OCI-LY7 (cell line): ENCODE measurements around the gene NAP1L4. TPM values are rescaled to one million over a fixed set of nuclear protein-coding genes. Genes with fewer than 3 reads are reported as not detected.

Experiments used
- BruUV-seq: library from RNA; stranded (reverse); fragments of 400-500 nt; replicated peaks from 2 replicates; lab custom pipeline; 2021; lab: Mats Ljungman, UMichigan
- CTCF ChIA-PET: fragments of 300-600 bp; sonication (Branson Sonifier 250); formaldehyde crosslinking; loops from one replicate; lab custom pipeline; 2022; ENCODE audit warnings: antibody characterized with exemption; ENCODE audit not compliant: unreplicated experiment; lab: Charles Lee
- POLR2A ChIA-PET: fragments of 300-600 bp; sonication (Branson Sonifier 250); formaldehyde crosslinking; loops from one replicate; lab custom pipeline; 2022; ENCODE audit warnings: antibody characterized with exemption; lab: Charles Lee
- DNase-seq: peaks from one replicate; pipeline ENCODE4 v3.0.0-alpha.2; 2015; ENCODE audit warnings: low spot score
- H2AFZ ChIP-seq: fragments of 200-600 bp; sonication (generic), shearing (Covaris generic); 2 replicates; pipeline ENCODE4 v1.6.1; 2014; ENCODE audit warnings: mild to moderate bottlenecking, antibody characterized with exemption, low read length, moderate library complexity
- H3K27ac ChIP-seq: fragments of 200-600 bp; sonication (generic); 2 replicates; pipeline ENCODE4 v1.5.1; 2014; ENCODE audit warnings: mixed run types, low read depth, mild to moderate bottlenecking, moderate library complexity, low read length, inconsistent platforms; ENCODE audit not compliant: poor library complexity, severe bottlenecking
- H3K36me3 ChIP-seq: fragments of 200-600 bp; sonication (generic); 2 replicates; pipeline ENCODE4 v1.6.1; 2014; ENCODE audit warnings: mild to moderate bottlenecking, antibody characterized with exemption, low read length, moderate library complexity, mixed read lengths; ENCODE audit not compliant: insufficient read depth
- H3K4me1 ChIP-seq: fragments of 200-600 bp; sonication (generic); 2 replicates; pipeline ENCODE4 v1.5.1; 2014; ENCODE audit warnings: mild to moderate bottlenecking, low read length; ENCODE audit not compliant: insufficient read depth, poor library complexity, severe bottlenecking
- H3K4me2 ChIP-seq: fragments of 200-600 bp; sonication (generic); 2 replicates; pipeline ENCODE4 v1.6.1; 2014; ENCODE audit warnings: mild to moderate bottlenecking, low read length
- H3K4me3 ChIP-seq: fragments of 200-600 bp; sonication (generic); 2 replicates; pipeline ENCODE4 v1.5.1; 2014; ENCODE audit warnings: mild to moderate bottlenecking, low read depth, low read length; ENCODE audit not compliant: poor library complexity, severe bottlenecking
- H3K79me2 ChIP-seq: fragments of 200-600 bp; sonication (generic); 2 replicates; pipeline ENCODE4 v1.6.1; 2016; ENCODE audit warnings: low read depth, mild to moderate bottlenecking, low read length, moderate library complexity, mixed read lengths; ENCODE audit not compliant: insufficient read depth
- H3K9me2 ChIP-seq: fragments of 200-600 bp; sonication (generic); 2 replicates; pipeline ENCODE4 v1.6.1; 2016; ENCODE audit warnings: mild to moderate bottlenecking, low read length, mixed read lengths; ENCODE audit not compliant: insufficient read depth
- H3K9me3 ChIP-seq: fragments of 200-600 bp; sonication (generic); 2 replicates; pipeline ENCODE4 v1.6.1; 2014; ENCODE audit warnings: mild to moderate bottlenecking, mixed run types, low read length, mixed read lengths
- H4K20me1 ChIP-seq: fragments of 200-600 bp; sonication (generic); 2 replicates; pipeline ENCODE4 v1.6.1; 2014; ENCODE audit warnings: mild to moderate bottlenecking, antibody characterized with exemption, low read length, moderate library complexity, mixed read lengths; ENCODE audit not compliant: insufficient read depth
- CTCF ChIP-seq: fragments of 200-600 bp; sonication (generic); conservative IDR thresholded peaks from 2 replicates; pipeline ENCODE4 v1.5.1; 2014; ENCODE audit warnings: mild to moderate bottlenecking, antibody characterized with exemption, low read length, moderate library complexity, mixed read lengths
- EZH2phosphoT487 ChIP-seq: fragments of 200-600 bp; sonication (generic); IDR thresholded peaks from 2 replicates; pipeline ENCODE4 v1.6.1; 2018; ENCODE audit warnings: low read depth, borderline replicate concordance, mild to moderate bottlenecking, mixed run types, antibody characterized with exemption, low read length, moderate library complexity, mixed read lengths
- intact Hi-C: fragments of 100-400 bp; cut with micrococcal nuclease; formaldehyde crosslinking; loops from one replicate; pipeline ENCODE4 v1.10.0; 2022; ENCODE audit not compliant: unreplicated experiment
- total RNA-seq, 2 experiments: library from RNA; depleted of rRNA in 1 of 2; stranded (reverse); fragments of >200 nt in 1 of 2; shearing (Covaris generic) in 1 of 2; gene quantifications; 2 replicates each; pipeline ENCODE4 v1.2.3, GENCODE V29; 2014 to 2022

NAP1L4 gene
- total RNA-seq, 2 experiments from 2014 or later: 152 to 183 TPM

DNA sequence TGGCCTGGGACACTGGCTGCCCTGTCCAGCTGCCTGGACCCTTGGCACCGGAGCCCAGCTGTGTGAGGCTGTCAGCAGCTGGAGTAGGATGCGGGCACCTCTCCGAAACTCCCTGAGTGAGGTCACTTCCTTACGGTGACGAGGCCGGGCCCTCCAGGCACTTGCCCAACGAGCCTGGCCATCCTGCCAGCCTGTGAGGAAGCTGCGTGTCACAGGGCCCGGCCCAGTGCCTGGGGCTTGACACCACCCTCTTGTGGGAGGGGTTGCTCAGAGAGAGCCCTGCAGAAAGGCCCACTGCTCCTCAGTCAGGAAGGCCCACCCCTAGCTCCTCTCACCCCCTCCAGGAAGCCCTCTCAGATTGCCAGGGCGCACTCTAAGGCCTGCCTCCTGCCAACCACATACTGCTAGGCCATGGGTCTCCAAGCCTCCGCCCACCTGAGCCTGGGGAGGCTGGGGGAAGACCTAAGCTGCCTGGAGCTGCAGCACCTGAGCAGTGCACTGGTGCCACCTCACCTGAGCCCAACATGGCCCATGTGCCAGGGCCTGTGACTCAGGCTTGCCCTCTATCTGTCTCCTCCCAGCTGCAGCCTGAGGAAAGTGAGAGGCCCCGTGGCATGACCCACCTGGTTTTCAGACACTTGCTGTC lies 58.6 kb downstream of the NAP1L4 start:
- TF ChIP-seq CTCF (no peak), EZH2phosphoT487 (no peak)
- Histone ChIP-seq H3K27ac (no peak overlapping the region), H3K36me3 (no peaks in the 10 kb centered on the region), H2AFZ (no peak overlapping the region), H3K9me3 (peaks cover 8% of the 10 kb centered on the region), H3K4me2 (no peak overlapping the region), H3K4me3 (no peak overlapping the region), H4K20me1 (no peaks in the 10 kb centered on the region), H3K9me2 (no peaks in the 10 kb centered on the region), H3K79me2 (no peaks in the 10 kb centered on the region), H3K4me1 (no peaks in the 10 kb centered on the region)
- intact Hi-C loops: no loop called here
- ChIA-PET CTCF (no interaction called here), POLR2A (interaction anchor here (0.5 kb wide), 1 partner anchor 65 kb away, joined by 3 read pairs; no protein-coding TSS in a partner anchor)
- no peak for DNase-seq
- BruUV-seq: no TSS peak

- no peaks in the 10 kb centered on the region for H3K9me2 ChIP-seq
- ChIA-PET POLR2A (interaction anchor here (0.5 kb wide), 1 partner anchor 66 kb away, joined by 3 read pairs; no protein-coding TSS in a partner anchor), CTCF (no interaction called here)
- H3K27ac ChIP-seq: no peak overlapping the region
- no peaks in the 10 kb centered on the region for H4K20me1 ChIP-seq
- no peaks in the 10 kb centered on the region for H3K36me3 ChIP-seq
- DNase-seq: no peak
- H3K4me3 ChIP-seq: no peak overlapping the region
- no peak for TF ChIP-seq CTCF
- no peak for TF ChIP-seq EZH2phosphoT487
- no peaks in the 10 kb centered on the region for H3K79me2 ChIP-seq
- no peaks in the 10 kb centered on the region for H3K4me1 ChIP-seq
- H2AFZ ChIP-seq: no peak overlapping the region
- H3K4me2 ChIP-seq: no peak overlapping the region
- BruUV-seq: no TSS peak
- intact Hi-C loops: no loop called here
- H3K9me3 ChIP-seq: peaks cover 6% of the 10 kb centered on the region
Measured at GRCh38 chr11:2932850-2933251, 59.3 kb downstream of the NAP1L4 start.
